GM18511 (cell line): Measurements from ENCODE around the gene BTBD17.

ENCODE experiments used
- ATAC-seq: cut with Tn5 transposase; IDR thresholded peaks from one replicate; pipeline ENCODE4 v1.9.1; 2021; ENCODE audit warnings: mild to moderate bottlenecking, moderate library complexity; ENCODE audit not compliant: unreplicated experiment

The BTBD17 gene

GRCh38 chr17:74359916-74360315 is 1.8 kb downstream of the BTBD17 start:
- no peak for ATAC-seq

GRCh38 chr17:74358697-74359096 is 3.0 kb downstream of the BTBD17 start:
- ATAC-seq = no peak

DNA sequence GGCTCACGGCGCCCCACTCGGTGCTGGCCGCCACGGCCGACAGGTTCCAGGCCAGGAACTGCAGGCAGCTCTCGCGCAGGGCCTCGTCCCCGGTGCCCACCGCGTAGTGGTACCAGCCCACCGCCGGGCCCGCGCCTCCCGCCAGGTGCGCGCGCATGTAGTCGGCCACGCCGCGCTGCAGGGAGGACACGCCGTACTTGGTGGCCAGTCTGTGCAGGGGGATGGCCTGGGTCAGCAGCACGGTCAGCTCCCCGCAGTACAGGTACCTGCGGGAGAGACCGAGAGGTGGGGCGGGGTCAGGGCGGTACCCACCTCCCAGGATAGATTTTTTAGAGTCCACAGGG is 4.2 kb downstream of the BTBD17 start:
- no peak for ATAC-seq

GRCh38 chr17:74356646-74357465 is 4.8 kb downstream of the BTBD17 start:
- no peak for ATAC-seq

- no peak for ATAC-seq
Measured at GRCh38 chr17:74355065-74355464, 6.6 kb downstream of the BTBD17 start.

DNA sequence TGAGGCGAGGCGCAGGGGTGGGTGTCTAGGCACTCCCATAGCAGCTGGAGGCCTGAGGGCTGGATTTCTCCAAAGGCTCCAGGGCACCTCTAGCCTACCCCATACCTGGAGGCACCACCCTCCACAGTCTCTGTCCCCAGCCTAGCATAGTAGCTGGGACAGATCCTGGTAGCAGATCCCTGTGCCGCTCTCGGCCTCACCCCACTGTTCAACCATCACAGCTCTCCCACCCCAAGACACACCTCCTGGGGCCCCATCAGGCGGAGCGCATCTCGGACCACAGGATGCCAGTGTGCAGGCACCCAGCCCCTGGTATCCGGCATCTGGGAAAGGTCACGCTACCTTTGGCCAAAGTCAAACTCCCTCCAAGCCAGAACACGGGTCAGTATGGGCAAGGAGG is 7.1 kb downstream of the BTBD17 start:
- no peak for ATAC-seq

- ATAC-seq = no peak
Measured at GRCh38 chr17:74354123-74354522, 7.5 kb downstream of the BTBD17 start.

- no peak for ATAC-seq
Measured at GRCh38 chr17:74353446-74354060, 8.1 kb downstream of the BTBD17 start.

GRCh38 chr17:74351552-74352210 is 10.0 kb downstream of the BTBD17 start:
- ATAC-seq = no peak

DNA sequence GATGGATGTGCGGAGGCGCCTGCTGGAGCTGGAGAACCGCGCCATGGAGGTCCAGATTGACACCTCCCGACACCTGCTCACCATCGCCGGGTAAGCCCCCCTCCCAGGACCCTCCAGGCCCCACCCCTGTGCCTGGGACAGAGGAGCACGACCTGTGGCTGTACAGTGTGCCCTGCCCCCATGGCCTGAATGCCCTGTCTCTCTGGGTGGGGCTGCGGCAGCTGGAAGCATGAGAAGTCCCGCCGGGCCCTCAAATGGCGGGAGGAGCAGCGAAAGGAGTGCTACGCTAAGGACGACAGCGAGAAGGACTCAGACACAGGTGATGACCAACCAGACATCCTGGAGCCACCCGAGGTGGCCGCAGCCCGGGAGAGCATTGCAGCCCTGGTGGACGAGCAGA is 11.2 kb downstream of the BTBD17 start:
- no peak for ATAC-seq

DNA sequence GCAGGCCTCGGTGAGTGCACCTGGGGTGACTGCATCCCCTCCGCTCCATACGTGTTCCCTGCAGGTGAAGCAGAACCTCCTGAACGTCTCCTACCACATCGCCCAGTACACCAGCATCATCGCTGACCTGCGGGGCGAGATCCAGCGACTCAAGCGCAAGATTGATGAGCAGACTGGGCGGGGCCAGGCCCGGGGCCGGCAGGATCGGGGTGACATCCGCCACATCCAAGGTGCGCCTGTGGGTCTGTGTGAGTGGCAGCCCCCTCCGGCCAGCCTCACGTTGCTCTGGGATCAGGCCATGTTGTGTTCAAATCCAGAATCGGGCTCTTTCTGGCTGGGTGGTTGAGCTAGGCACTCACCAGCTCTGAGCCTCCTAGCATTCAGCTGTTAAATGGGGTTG is 12.5 kb downstream of the BTBD17 start:
- no peak for ATAC-seq

DNA sequence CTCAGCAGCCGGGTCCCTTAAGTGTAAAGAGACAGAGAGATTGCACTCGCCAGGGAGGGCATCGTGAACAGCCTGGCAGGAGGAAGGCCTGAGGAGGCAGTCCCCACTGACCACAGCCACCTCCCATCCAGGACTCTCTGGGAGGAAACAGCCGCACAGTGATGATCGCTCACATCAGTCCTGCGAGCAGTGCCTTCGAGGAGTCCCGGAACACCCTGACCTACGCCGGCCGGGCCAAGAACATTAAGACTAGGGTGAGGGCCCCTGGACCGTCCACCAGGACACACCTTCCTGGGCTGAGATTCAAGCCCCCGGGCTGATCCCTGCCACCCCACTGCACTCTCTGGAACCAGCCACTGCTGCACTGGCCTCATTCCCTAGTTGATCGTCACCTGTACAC is 14.0 kb downstream of the BTBD17 start:
- ATAC-seq = no peak

DNA sequence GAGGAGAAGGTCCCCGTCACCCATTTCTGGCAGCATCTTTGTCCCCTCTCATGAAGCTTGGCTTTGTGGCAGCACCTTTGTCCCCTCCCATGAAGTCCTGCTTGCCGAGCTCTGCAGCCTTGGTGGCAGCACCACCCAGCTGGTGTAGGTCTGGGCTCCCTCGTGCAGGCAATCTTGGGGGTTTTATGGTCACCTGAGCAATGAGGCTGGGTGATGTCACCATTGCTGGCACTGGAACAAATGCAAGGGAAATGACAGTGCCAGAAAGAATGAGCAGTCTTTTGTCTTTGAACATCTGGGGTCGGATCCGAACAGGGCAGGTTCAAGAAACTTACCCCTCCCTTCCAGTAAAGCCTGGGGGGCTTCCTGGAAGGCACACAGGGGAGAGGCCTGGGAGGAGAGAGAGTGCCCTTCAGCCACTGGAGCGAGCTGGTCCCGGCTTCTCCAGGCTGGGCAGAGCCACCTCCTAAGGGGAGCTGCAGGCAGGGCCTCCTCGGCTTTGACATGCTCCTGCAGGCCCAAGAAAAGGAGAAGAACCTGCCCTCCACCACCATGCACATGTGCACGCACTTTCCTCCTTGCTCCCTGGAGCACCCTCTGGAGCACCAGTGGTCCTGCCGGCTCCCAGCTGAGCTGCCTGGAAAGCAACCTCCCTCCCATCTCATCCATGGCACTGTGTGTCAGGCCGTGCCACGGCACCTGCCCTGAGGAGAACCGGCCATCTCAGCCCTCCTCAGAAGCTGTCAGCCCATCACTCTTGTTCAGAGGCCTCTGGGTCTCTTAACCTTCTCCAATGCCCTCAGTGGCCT is 16.0 kb downstream of the BTBD17 start:
- no peak for ATAC-seq

DNA sequence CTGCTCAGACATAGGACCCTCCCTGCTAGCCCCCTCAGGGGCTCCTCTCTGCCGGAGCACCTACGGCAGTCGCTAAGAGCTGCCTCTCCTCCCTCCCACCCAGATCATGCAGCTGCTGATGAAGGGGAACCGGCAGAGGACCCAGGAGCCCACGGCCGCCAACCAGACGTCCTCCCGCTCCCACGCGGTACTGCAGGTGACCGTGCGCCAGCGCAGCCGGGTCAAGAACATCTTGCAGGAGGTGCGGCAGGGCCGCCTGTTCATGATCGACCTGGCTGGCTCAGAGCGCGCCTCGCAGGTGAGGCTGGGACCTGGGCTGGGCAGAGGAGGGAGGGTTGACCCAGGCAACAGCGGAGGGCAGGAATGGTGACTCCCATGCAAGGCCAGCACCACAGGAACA is 17.0 kb downstream of the BTBD17 start:
- ATAC-seq = no peak

GRCh38 chr17:74343526-74344284 is 18.0 kb downstream of the BTBD17 start:
- ATAC-seq = no peak

- ATAC-seq = no peak
Measured at GRCh38 chr17:74343121-74343520, 18.5 kb downstream of the BTBD17 start.

DNA sequence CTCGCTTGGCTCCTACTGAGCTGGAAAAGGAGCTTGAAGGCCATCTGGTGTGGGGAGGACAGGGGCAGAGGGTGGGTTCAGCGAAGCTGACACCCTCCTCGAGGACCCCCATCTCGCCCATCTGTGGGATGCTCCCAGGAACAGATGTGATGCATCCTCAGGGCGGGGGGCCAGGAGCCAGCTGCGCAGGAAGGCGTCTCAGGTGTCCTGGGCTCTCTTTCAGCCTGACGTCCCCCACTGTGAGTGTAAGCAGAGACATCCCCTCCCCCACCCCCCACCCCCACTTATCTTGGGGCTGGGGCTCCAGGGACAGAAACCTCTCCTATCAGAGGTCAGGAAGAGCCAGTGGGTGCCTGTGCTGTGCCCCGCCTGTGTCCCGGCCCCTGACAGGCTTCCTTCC is 19.4 kb downstream of the BTBD17 start:
- ATAC-seq = no peak

- no peak for ATAC-seq
Measured at GRCh38 chr17:74340470-74341023, 21.1 kb downstream of the BTBD17 start.

DNA sequence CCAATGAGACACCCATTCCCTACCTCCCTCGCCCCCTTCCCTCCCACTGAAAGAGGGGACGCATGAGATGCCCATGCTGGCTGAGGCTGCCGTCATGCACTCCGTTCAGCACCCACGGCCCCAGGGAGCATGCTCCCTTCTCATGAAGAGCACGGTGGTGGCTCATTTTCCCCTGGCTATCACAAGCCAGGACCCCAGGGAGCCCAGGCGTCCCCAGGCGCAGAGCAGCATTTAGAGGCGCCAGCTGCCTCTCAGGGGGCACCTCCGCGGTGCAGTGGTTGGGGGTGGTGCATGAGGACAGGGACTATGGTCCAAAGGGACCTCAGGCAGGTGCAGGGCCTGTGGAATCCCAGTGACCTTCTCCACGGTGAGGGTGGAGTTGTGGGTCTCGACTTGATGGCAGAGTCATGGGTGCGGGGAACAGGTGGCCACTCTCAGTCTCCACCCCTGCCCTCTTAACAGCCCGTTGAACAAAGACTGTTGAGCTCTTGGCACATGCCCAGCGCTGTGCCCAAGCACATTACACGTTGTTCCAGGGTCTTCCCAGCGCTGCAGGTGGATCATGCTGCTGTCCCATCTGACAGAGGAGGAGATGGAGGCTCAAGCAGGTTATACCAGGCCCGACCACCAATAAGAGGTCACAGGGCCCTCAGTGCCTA is 22.0 kb downstream of the BTBD17 start:
- no peak for ATAC-seq
